Testis (tissue), 3 donors: ENCODE measurements around the gene SEC31A. TPM values are rescaled to one million over a fixed set of nuclear protein-coding genes. Genes with fewer than 3 reads are reported as not detected.

Source experiments
- DNase-seq: peaks from one replicate; pipeline ENCODE4 v3.0.0-alpha.2; 2019
- H3K27ac ChIP-seq, 2 donors: fragments of 200-600 bp; sonication (generic); one replicate each; pipeline ENCODE4 v1.5.1; 2019
- H3K27me3 ChIP-seq: fragments of 200-600 bp; sonication (generic); one replicate; pipeline ENCODE4 v1.5.1; 2019
- H3K36me3 ChIP-seq: fragments of 200-600 bp; sonication (generic); one replicate; pipeline ENCODE4 v1.5.1; 2017; ENCODE audit warnings: low read depth; ENCODE audit errors: missing control alignments
- H3K4me1 ChIP-seq: fragments of 200-600 bp; sonication (generic); one replicate; pipeline ENCODE4 v1.5.1; 2019
- H3K4me3 ChIP-seq, 2 donors: fragments of 200-600 bp; sonication (generic); one replicate each; pipeline ENCODE4 v1.5.1; 2017 to 2019
- H3K9me3 ChIP-seq: fragments of 200-600 bp; sonication (generic); one replicate; pipeline ENCODE4 v1.5.1; 2017
- POLR2A ChIP-seq: fragments of 450-650 bp; IDR thresholded peaks from one replicate; pipeline ENCODE4 v1.6.1; 2017; ENCODE audit warnings: antibody characterized with exemption, mild to moderate bottlenecking, moderate library complexity
- WGBS, 2 donors: methylation state at CpG; one replicate each; pipeline ENCODE4 v1.1.5; 2018; 5-methylcytosine and 5-hydroxymethylcytosine counted together
- intact Hi-C: fragments of 100-400 bp; cut with DNase I; formaldehyde crosslinking; loops from one replicate; pipeline ENCODE4 v1.15.1; 2023; ENCODE audit warnings: low total_unique reads
- polyA plus RNA-seq: library from polyadenylated mRNA; stranded (reverse); fragments of 350-450 nt; fragmentation: Illumina TruSeq; extraction: RNeasy Lipid Tissue Mini Kit (QIAGEN cat#74804); gene quantifications from one replicate; pipeline ENCODE4 v1.2.3, GENCODE V29; 2014; ENCODE audit warnings: low read depth, low replicate concordance; ENCODE audit not compliant: insufficient read depth
- total RNA-seq, 2 donors: library from RNA; depleted of rRNA; stranded (reverse); fragments of >200 nt; gene quantifications; one replicate each; pipeline ENCODE4 v1.2.3, GENCODE V29; 2016
- TF ChIP-seq, protein P1 (sequence below), 3 experiments: fragments of 450-650 bp in 2 of 3; fragments of 200-600 bp in 1 of 3; sonication (generic) in 1 of 3; IDR thresholded peaks; one replicate each; pipeline ENCODE4 v1.5.1; 2016 to 2019; ENCODE audit warnings: antibody characterized with exemption in 3 of 3, mild to moderate bottlenecking in 2 of 3, moderate library complexity in 1 of 3

SEC31A gene
- total and polyA plus RNA-seq, 3 donors from 2014 or later = 131 to 191 (median 168) TPM

DNA sequence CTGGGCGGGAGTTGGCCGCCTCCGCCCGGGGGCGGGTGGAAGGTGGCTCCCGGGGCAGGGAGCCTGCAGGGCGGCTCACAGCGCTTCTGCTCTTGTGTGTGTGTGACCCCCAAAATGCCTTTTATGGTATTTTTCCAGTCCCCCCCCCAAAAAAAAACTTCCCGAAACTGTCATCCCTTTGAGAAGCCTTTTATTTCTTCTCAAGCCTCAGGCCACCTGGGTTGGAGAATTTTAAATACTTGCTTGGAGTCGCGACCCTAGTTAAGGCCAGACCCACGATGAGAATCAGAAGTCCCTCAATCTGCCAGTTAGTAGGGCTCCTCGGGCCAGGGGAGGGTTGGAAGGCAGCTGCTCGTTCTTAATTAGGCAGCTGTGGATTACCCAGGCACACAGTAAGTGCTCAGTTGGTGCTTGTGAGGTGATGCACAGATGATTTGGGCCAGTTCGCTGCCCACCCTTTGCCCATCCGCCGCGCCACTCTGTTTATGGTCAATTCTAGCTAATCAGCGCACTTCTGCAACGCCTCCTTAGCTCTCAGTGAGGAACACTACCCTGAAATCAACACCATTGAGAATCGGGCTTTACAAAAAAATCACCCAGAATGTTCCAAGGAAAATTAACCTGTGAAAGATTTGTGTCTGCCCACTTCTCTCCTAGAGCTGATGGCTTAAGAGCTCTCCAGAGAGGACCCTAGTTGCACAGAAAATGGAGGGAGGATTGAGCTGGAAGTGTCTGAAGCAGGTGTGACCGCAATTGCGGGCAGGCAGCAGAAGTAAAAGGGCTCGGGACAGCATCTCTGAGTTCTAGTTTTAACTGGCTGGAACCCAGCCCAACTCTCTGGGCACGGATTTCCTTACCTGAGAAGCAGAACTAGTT, 91.7 kb downstream of the SEC31A start:
- Histone ChIP-seq H3K36me3 (no peaks in the 10 kb centered on the region), H3K27ac (peak overlapping the region; percentile 80 to 84), H3K4me1 (peaks cover 28% of the 10 kb centered on the region), H3K9me3 (no peaks in the 10 kb centered on the region), H3K27me3 (no peaks in the 10 kb centered on the region), H3K4me3 (peak overlapping the region; percentile 75 to 95)
- 6 to 7% methylated on average over 22 to 25 of the region's 25 CpGs for WGBS, 2 donors
- no peak for TF ChIP-seq POLR2A
- TF ChIP-seq, protein P1, sequence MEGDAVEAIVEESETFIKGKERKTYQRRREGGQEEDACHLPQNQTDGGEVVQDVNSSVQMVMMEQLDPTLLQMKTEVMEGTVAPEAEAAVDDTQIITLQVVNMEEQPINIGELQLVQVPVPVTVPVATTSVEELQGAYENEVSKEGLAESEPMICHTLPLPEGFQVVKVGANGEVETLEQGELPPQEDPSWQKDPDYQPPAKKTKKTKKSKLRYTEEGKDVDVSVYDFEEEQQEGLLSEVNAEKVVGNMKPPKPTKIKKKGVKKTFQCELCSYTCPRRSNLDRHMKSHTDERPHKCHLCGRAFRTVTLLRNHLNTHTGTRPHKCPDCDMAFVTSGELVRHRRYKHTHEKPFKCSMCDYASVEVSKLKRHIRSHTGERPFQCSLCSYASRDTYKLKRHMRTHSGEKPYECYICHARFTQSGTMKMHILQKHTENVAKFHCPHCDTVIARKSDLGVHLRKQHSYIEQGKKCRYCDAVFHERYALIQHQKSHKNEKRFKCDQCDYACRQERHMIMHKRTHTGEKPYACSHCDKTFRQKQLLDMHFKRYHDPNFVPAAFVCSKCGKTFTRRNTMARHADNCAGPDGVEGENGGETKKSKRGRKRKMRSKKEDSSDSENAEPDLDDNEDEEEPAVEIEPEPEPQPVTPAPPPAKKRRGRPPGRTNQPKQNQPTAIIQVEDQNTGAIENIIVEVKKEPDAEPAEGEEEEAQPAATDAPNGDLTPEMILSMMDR (IDR thresholded peaks at IDR 0.05) = no peak
- intact Hi-C loops = loop anchor here (10.0 kb wide), 1 partner anchor 424 kb away; the partner anchor contains the start of gene HNRNPD
- DNase-seq = no peak

DNA sequence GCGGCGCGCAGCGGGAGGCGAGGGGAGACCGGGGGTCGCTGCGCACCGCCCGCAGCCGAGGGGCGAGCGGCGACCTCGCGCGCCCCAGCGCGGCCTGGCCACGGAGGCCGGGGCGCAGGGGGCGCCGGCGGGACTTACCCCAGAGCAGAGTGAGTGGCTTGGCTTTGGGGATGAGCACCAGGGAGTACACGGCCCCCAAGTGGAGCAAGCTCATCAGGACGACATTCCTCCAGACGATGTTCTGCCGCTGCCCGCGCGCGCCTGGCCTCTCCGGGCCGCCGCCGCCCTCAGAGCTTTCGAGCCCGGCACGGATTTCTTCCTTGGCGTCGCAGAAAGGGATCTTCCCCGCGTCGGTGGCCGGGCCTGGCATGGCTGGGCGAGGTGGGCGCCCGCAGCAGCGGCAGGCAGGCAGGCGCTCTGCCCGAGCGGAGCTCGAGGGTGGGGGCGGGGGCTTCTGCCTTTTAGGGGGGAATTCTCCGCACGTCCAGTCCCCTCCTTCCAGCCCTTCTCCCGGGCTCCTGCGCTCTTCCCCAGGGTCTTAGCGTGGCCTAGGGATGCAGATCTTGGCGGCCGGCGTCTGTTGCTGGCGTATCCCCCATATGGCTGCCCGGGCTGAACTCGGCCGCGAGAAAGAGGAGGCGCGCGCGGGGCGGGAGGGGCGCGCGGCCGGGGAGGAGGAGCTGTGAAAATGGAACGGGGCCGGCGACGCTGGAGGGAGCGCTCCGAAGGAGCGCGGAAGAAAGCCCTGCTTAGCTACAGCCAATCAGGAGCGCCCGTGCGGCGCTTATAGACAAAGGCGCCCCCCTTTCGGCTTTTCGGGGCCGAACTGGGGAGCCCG, 92.6 kb downstream of the SEC31A start, which contains the start of gene SCD5:
Gene SCD5, minus strand, starts transcription at position 629 of the 838 bp plus-strand sequence. Its CDS starts 259 bp downstream, at position 370.
- Histone ChIP-seq H3K4me3 (peak within 1 kb of the TSS; percentile 75 to 95), H3K27ac (peak within 1 kb of the TSS; percentile 80 to 84), H3K27me3 (no peaks in the 10 kb centered on the region), H3K4me1 (peaks cover 28% of the 10 kb centered on the region), H3K36me3 (no peaks in the 10 kb centered on the region), H3K9me3 (no peaks in the 10 kb centered on the region)
- TF ChIP-seq POLR2A = no peak
- TF ChIP-seq, protein P1 (IDR thresholded peaks at IDR 0.05) = no peak
- WGBS, 2 donors = 0 to 1% methylated on average over 24 to 72 of the region's 94 CpGs
- DNase-seq = peak; percentile 92
- intact Hi-C loops = loop anchor here (10.0 kb wide), 1 partner anchor 424 kb away; the partner anchor contains the start of gene HNRNPD

DNA sequence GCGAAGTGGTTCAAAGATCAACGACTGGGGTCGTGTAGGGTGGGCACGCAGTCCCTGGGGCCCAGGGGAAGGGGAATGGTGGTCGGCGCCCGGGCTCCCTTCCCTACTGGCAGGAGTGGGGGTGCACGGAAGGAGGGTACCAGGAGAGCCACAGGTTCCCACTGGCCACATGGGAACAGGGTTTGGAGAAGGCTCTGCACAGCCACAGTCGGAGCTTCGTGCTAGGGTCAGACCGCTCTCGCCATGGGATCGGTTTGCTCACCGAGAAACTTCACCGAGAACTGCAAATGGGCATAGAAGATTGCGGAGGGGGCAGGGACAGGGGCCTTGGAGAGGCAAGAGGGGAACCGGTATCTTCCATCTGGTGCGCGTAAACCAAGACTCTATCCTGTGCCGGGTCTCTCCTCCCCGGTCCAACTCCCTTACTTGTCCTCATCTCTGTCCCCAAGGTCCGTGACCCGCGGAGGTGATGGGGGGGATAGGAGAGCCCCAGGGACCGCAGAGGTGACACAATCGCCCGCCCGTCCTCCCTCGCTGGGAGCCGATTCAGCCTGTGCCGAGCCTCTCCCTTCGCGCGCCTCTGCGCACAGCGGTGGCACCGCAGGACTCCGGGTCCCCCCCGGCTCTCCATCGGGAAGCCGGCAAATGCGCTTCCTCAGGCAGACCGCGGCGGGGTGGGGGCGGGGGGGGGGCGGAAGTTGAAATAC, 93.4 kb downstream of the SEC31A start:
- H3K36me3 ChIP-seq = no peaks in the 10 kb centered on the region
- 1 to 2% methylated on average over 21 to 39 of the region's 47 CpGs for WGBS, 2 donors
- DNase-seq = peak; percentile 40
- peaks cover 36% of the 10 kb centered on the region for H3K4me1 ChIP-seq
- H3K27me3 ChIP-seq = no peaks in the 10 kb centered on the region
- H3K9me3 ChIP-seq = no peaks in the 10 kb centered on the region
- H3K4me3 ChIP-seq = peak overlapping the region; percentile 75 to 95
- H3K27ac ChIP-seq = peak overlapping the region; percentile 71 to 84
- intact Hi-C loops = loop anchor here (10.0 kb wide), 1 partner anchor 423 kb away; the partner anchor contains the start of gene HNRNPD
- no peak for TF ChIP-seq POLR2A
- TF ChIP-seq, protein P1 (IDR thresholded peaks at IDR 0.05) = no peak

DNA sequence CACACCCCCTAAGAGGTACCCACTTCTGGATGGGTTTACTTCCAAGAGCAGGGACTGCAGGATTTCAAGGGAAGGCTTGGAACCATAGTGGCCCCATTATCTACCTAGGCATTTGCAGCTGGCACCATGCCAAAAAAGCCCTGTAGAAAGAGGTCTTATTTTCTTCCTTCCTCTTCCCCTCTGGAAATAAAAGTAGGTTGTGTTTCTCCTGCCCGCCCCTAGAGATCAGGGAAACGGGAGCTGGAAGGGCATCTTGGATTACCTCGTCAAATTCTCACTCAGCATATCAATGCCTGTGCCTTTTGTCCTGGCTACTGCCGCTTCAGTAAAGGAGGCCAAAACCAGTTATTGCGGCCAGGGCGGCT, 93.9 kb downstream of the SEC31A start:
- intact Hi-C loops = loop anchor here (10.0 kb wide), 1 partner anchor 422 kb away; the partner anchor contains the start of gene HNRNPD
- Histone ChIP-seq H3K4me3 (peak overlapping the region; percentile 75 to 95), H3K27me3 (no peaks in the 10 kb centered on the region), H3K27ac (peak overlapping the region in 1 of 2 donors; percentile 84), H3K4me1 (peaks cover 42% of the 10 kb centered on the region), H3K36me3 (no peaks in the 10 kb centered on the region), H3K9me3 (no peaks in the 10 kb centered on the region)
- TF ChIP-seq POLR2A = no peak
- TF ChIP-seq, protein P1 (IDR thresholded peaks at IDR 0.05) = peak in 1 of 3 experiments; percentile 0
- 10 to 13% methylated on average over 3 to 6 of the region's 6 CpGs for WGBS, 2 donors
- no peak for DNase-seq
